CD14-positive monocyte (primary cell): ENCODE results near the gene CA10. TPM values are rescaled to one million over a fixed set of nuclear protein-coding genes. Genes with fewer than 3 reads are reported as not detected.

Experiments used
- DNase-seq, 3 donors: peaks; one replicate each; pipeline ENCODE4 v3.0.0-alpha.2; 2011 to 2022
- H2AFZ ChIP-seq: 2 replicates; pipeline ENCODE4 v1.6.0; 2012; ENCODE audit warnings: mild to moderate bottlenecking, low read depth, low read length, inconsistent platforms; ENCODE audit not compliant: insufficient read depth, poor library complexity, severe bottlenecking
- H3K27ac ChIP-seq, 2 donors: 1 replicate in 1 of 2; 2 replicates in 1 of 2; pipeline ENCODE4 v1.5.1; 2012 to 2013; ENCODE audit warnings: low read length in 2 of 2, control low read depth in 1 of 2, inconsistent platforms in 1 of 2, low read depth in 1 of 2, mild to moderate bottlenecking in 1 of 2
- H3K27me3 ChIP-seq, 2 donors: one replicate each; pipeline versions ENCODE4 v1.6.0 to v1.6.1; 2011 to 2013; ENCODE audit warnings: low read length in 2 of 2; ENCODE audit not compliant: control insufficient read depth in 2 of 2, insufficient read depth in 2 of 2
- H3K36me3 ChIP-seq, 2 donors: replicated peaks in 1 of 2; 1 replicate in 1 of 2; 2 replicates in 1 of 2; pipeline versions ENCODE4 v1.5.1 to v1.6.1; 2012 to 2013; ENCODE audit warnings: low read length in 2 of 2, control low read depth in 1 of 2, inconsistent platforms in 1 of 2, mild to moderate bottlenecking in 1 of 2; ENCODE audit not compliant: insufficient read depth in 2 of 2, control insufficient read depth in 1 of 2
- H3K4me1 ChIP-seq, 2 donors: 1 replicate in 1 of 2; 2 replicates in 1 of 2; pipeline versions ENCODE4 v1.5.1 to v1.6.1; 2012 to 2013; ENCODE audit warnings: low read length in 2 of 2, control low read depth in 1 of 2, inconsistent platforms in 1 of 2, mild to moderate bottlenecking in 1 of 2, moderate library complexity in 1 of 2; ENCODE audit not compliant: insufficient read depth in 2 of 2, control insufficient read depth in 1 of 2
- H3K4me2 ChIP-seq: replicated peaks from 2 replicates; pipeline ENCODE3; 2012; ENCODE audit warnings: low read length, moderate library complexity, mild to moderate bottlenecking; ENCODE audit not compliant: poor library complexity, severe bottlenecking; ENCODE audit errors: extremely low read depth
- H3K4me3 ChIP-seq, 3 experiments: fragments of 200-600 bp in 1 of 3; sonication (generic) in 1 of 3; replicated peaks in 1 of 3; 1 replicate in 2 of 3; 2 replicates in 1 of 3; pipeline ENCODE4 v1.5.1; 2011 to 2013; ENCODE audit warnings: low read length in 3 of 3, mild to moderate bottlenecking in 3 of 3, control low read depth in 2 of 3, low read depth in 2 of 3, inconsistent platforms in 1 of 3, moderate library complexity in 1 of 3
- H3K79me2 ChIP-seq: 2 replicates; pipeline ENCODE4 v1.6.0; 2012; ENCODE audit warnings: mild to moderate bottlenecking, control low read depth, inconsistent platforms, low read length, moderate library complexity; ENCODE audit not compliant: insufficient read depth
- H3K9ac ChIP-seq: 2 replicates; pipeline ENCODE4 v1.6.0; 2017; ENCODE audit warnings: low read length, mild to moderate bottlenecking; ENCODE audit not compliant: insufficient read depth, poor library complexity, severe bottlenecking
- H3K9me3 ChIP-seq, 2 donors: replicated peaks in 1 of 2; 1 replicate in 1 of 2; 2 replicates in 1 of 2; pipeline versions ENCODE4 v1.5.1 to v1.6.1; 2012 to 2013; ENCODE audit warnings: low read length in 2 of 2, control low read depth in 1 of 2; ENCODE audit not compliant: control insufficient read depth in 1 of 2, insufficient read depth in 1 of 2
- H4K20me1 ChIP-seq: 2 replicates; pipeline ENCODE4 v1.6.0; 2012; ENCODE audit warnings: mild to moderate bottlenecking, low read length, control low read depth, moderate library complexity; ENCODE audit not compliant: insufficient read depth
- H3K27ac Mint-ChIP-seq, 7 donors: one replicate each; pipeline ENCODE4 v1.8.0; 2020; ENCODE audit warnings: mild to moderate bottlenecking in 7 of 7, mixed read lengths in 7 of 7, moderate library complexity in 6 of 7, inconsistent platforms in 2 of 7
- H3K27me3 Mint-ChIP-seq, 3 donors: one replicate each; pipeline ENCODE4 v1.8.0; 2021 to 2022; ENCODE audit warnings: low read depth in 3 of 3, mild to moderate bottlenecking in 3 of 3, mixed read lengths in 3 of 3, moderate library complexity in 3 of 3, inconsistent platforms in 1 of 3
- H3K36me3 Mint-ChIP-seq, 2 donors: one replicate each; pipeline ENCODE4 v1.8.0; 2020; ENCODE audit warnings: mixed read lengths in 2 of 2, inconsistent platforms in 1 of 2, mild to moderate bottlenecking in 1 of 2
- H3K4me1 Mint-ChIP-seq: one replicate; pipeline ENCODE4 v1.8.0; 2020; ENCODE audit warnings: mild to moderate bottlenecking, mixed read lengths
- H3K4me3 Mint-ChIP-seq, 2 donors: one replicate each; pipeline ENCODE4 v1.8.0; 2020; ENCODE audit warnings: mild to moderate bottlenecking in 2 of 2, mixed read lengths in 2 of 2, moderate library complexity in 1 of 2
- H3K9me3 Mint-ChIP-seq, 7 donors: one replicate each; pipeline ENCODE4 v1.8.0; 2020 to 2022; ENCODE audit warnings: mixed read lengths in 7 of 7, mild to moderate bottlenecking in 6 of 7, moderate library complexity in 6 of 7, inconsistent platforms in 2 of 7
- WGBS: methylation state at CpG from one replicate; pipeline ENCODE4 v1.1.5; 2013; ENCODE audit warnings: missing lambda C conversion rate; ENCODE audit not compliant: insufficient coverage; 5-methylcytosine and 5-hydroxymethylcytosine counted together
- intact Hi-C, 2 donors: fragments of 100-400 bp; cut with micrococcal nuclease; formaldehyde crosslinking; loops; one replicate each; pipeline versions ENCODE4 v1.15.0 to v1.15.1; 2023
- polyA plus RNA-seq, 3 donors: library from polyadenylated mRNA; depleted of rRNA in 1 of 3; unstranded in 2 of 3; stranded (reverse) in 1 of 3; fragments of 300-500 nt in 2 of 3; fragments of >200 nt in 1 of 3; fragmentation: Illumina TruSeq in 2 of 3; gene quantifications; 1 replicate in 2 of 3; 2 replicates in 1 of 3; pipeline ENCODE4 v1.2.3, GENCODE V29; 2012 to 2021
- TF ChIP-seq, protein P1 (sequence below): fragments of 200-600 bp; IDR thresholded peaks from one replicate; pipeline ENCODE4 v1.8.0; 2022; ENCODE audit warnings: antibody characterized with exemption, mild to moderate bottlenecking

The CA10 gene
- polyA plus RNA-seq, 3 donors: not detected

DNA sequence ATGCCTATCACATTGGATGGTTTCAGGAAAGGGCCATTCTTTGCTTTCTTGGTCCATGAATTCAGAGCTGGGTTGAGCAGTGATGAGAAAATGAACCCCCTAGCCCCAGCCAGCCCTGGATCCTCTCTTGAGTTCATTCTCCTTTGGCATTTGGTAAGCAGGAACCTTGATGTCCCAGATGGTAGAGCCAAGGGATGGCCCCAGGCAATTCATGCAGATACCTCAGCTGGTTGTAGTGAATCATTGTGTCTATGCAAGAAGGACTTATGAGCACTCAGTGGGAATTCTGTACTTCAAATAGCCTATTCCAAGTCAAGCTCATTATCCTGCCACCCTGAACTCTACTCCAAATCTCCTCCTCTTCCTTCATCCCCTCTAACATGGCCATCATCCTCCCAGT, 485.4 kb downstream of the CA10 start:
- Mint-ChIP-seq H3K36me3 (no peaks in the 10 kb centered on the region), H3K4me1 (no peaks in the 10 kb centered on the region), H3K9me3 (peaks cover 2 to 18% (median 10%) of the 10 kb centered on the region in 7 donors)

DNA sequence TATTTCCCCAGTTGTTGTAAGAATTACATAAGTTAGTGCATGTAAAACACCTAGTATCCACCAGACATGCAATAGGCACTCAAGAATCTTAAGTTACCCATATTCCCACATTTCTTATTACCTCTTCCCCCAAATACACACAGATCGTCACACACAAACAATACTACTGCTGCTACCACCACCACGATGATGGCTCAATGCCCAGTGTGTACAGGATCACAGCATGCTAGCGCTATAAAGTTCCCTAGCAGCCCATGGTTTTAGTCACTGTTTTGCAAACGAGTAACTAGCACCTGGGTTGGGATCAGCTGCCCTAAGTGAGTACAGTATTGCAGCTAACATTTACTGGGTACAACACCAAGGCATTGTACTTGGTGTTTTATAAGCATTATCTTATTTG, 486.4 kb downstream of the CA10 start:
- no peak overlapping the region for H3K4me3 ChIP-seq
- no peak overlapping the region for H3K27ac ChIP-seq
- Mint-ChIP-seq H3K27me3 (peaks cover 2 to 7% (median 2%) of the 10 kb centered on the region in 3 donors), H3K27ac (no peak overlapping the region), H3K36me3 (no peaks in the 10 kb centered on the region), H3K4me1 (no peaks in the 10 kb centered on the region), H3K9me3 (peaks cover 2 to 22% (median 12%) of the 10 kb centered on the region in 7 donors), H3K4me3 (no peak overlapping the region)
- no peaks in the 10 kb centered on the region for H3K4me1 ChIP-seq
- no peaks in the 10 kb centered on the region for H3K27me3 ChIP-seq
- no peaks in the 10 kb centered on the region for H4K20me1 ChIP-seq
- no peak for DNase-seq
- no peak overlapping the region for H2AFZ ChIP-seq
- TF ChIP-seq, protein P1, sequence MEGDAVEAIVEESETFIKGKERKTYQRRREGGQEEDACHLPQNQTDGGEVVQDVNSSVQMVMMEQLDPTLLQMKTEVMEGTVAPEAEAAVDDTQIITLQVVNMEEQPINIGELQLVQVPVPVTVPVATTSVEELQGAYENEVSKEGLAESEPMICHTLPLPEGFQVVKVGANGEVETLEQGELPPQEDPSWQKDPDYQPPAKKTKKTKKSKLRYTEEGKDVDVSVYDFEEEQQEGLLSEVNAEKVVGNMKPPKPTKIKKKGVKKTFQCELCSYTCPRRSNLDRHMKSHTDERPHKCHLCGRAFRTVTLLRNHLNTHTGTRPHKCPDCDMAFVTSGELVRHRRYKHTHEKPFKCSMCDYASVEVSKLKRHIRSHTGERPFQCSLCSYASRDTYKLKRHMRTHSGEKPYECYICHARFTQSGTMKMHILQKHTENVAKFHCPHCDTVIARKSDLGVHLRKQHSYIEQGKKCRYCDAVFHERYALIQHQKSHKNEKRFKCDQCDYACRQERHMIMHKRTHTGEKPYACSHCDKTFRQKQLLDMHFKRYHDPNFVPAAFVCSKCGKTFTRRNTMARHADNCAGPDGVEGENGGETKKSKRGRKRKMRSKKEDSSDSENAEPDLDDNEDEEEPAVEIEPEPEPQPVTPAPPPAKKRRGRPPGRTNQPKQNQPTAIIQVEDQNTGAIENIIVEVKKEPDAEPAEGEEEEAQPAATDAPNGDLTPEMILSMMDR: no peak
- H3K9me3 ChIP-seq: peaks cover 0 to 13% of the 10 kb centered on the region in 2 donors
- no peak overlapping the region for H3K4me2 ChIP-seq
- H3K9ac ChIP-seq: no peak overlapping the region
- no peaks in the 10 kb centered on the region for H3K79me2 ChIP-seq
- 89% methylated on average over 4 of the region's 4 CpGs for WGBS
- no peaks in the 10 kb centered on the region for H3K36me3 ChIP-seq
- intact Hi-C loops: no loop called here

More for the DNA sequence above, 485.4 kb downstream of the CA10 start:
- DNase-seq: no peak
- H3K4me3 Mint-ChIP-seq: no peak overlapping the region
- H3K27me3 Mint-ChIP-seq: peaks cover 2 to 7% (median 2%) of the 10 kb centered on the region in 3 donors
- Histone ChIP-seq H3K9ac (no peak overlapping the region), H3K36me3 (no peaks in the 10 kb centered on the region), H3K4me2 (no peak overlapping the region), H3K4me1 (no peaks in the 10 kb centered on the region), H2AFZ (no peak overlapping the region), H3K9me3 (peaks cover 0 to 10% of the 10 kb centered on the region in 2 donors), H3K4me3 (no peak overlapping the region), H3K79me2 (no peaks in the 10 kb centered on the region), H4K20me1 (no peaks in the 10 kb centered on the region), H3K27me3 (no peaks in the 10 kb centered on the region), H3K27ac (no peak overlapping the region)
- TF ChIP-seq, protein P1: no peak
- no peak overlapping the region for H3K27ac Mint-ChIP-seq
- intact Hi-C loops: no loop called here
